Aorta (tissue), 5 donors: ENCODE results near the gene TRAF5. TPM values are rescaled to one million over a fixed set of nuclear protein-coding genes. Genes with fewer than 3 reads are reported as not detected.

Source experiments
- ATAC-seq: fragments of 200-7000 bp; cut with Tn5 transposase; one replicate; pipeline ENCODE4 v1.9.1; 2022; ENCODE audit warnings: moderate library complexity; ENCODE audit not compliant: low FRiP score
- DNase-seq, 2 donors: peaks; one replicate each; pipeline ENCODE4 v3.0.0-alpha.2; 2020
- H3K27ac ChIP-seq, 2 donors: one replicate each; pipeline ENCODE4 v1.5.1; 2013; ENCODE audit warnings: low read length in 2 of 2, mild to moderate bottlenecking in 2 of 2, moderate library complexity in 2 of 2, control low read depth in 1 of 2, inconsistent platforms in 1 of 2, low read depth in 1 of 2
- H3K27me3 ChIP-seq, 2 donors: one replicate each; pipeline ENCODE4 v1.6.1; 2013; ENCODE audit warnings: control low read depth in 1 of 2, low read length in 1 of 2, mild to moderate bottlenecking in 1 of 2, moderate library complexity in 1 of 2; ENCODE audit not compliant: insufficient read depth in 2 of 2, control insufficient read depth in 1 of 2
- H3K36me3 ChIP-seq, 2 donors: one replicate each; pipeline ENCODE4 v1.6.1; 2013; ENCODE audit warnings: control low read depth in 1 of 2, low read length in 1 of 2, mild to moderate bottlenecking in 1 of 2; ENCODE audit not compliant: insufficient read depth in 2 of 2, control insufficient read depth in 1 of 2
- H3K4me1 ChIP-seq, 2 donors: one replicate each; pipeline ENCODE4 v1.6.1; 2013; ENCODE audit warnings: low read length in 2 of 2, control low read depth in 1 of 2, mild to moderate bottlenecking in 1 of 2, moderate library complexity in 1 of 2; ENCODE audit not compliant: insufficient read depth in 2 of 2, control insufficient read depth in 1 of 2
- H3K4me3 ChIP-seq, 2 donors: one replicate each; pipeline ENCODE4 v1.5.1; 2013; ENCODE audit warnings: low read length in 2 of 2, control low read depth in 1 of 2, mild to moderate bottlenecking in 1 of 2
- H3K9me3 ChIP-seq: one replicate; pipeline ENCODE4 v1.6.1; 2013; ENCODE audit warnings: mild to moderate bottlenecking, low read length; ENCODE audit not compliant: control insufficient read depth
- WGBS, 2 donors: extraction: QIAGEN DNeasy Blood & Tissue Kit; methylation state at CpG; one replicate each; pipeline ENCODE4 v1.1.7; 2013; 5-methylcytosine and 5-hydroxymethylcytosine counted together
- intact Hi-C, 2 donors: fragments of 100-400 bp; cut with DNase I; formaldehyde crosslinking; loops; one replicate each; pipeline versions ENCODE4 v1.14.2 to v1.15.0; 2022
- polyA plus RNA-seq, 2 donors: library from polyadenylated mRNA; stranded (reverse); fragments of 200-250 nt; gene quantifications; one replicate each; pipeline ENCODE4 v1.2.3, GENCODE V29; 2013
- total RNA-seq, 2 donors: library from RNA; stranded (reverse); fragmentation: NEBNext Ultra II Directional; extraction: Animal tissue kit (Norgen Biotek cat#: 25700); gene quantifications; one replicate each; pipeline ENCODE4 v1.2.1, GENCODE V29; 2021
- donor health status: healthy with polysubstance abuse.
- donor health status: Bipolar disorder and iron deficiency.
- donor health status: DM: no; HTN: no; CAD: no.
- donor health status: DM: no; HTN: no; CAD: no.
- donor health status: DM: yes; HTN: yes; CAD: no.

TRAF5 gene
- total and polyA plus RNA-seq, 4 donors: 9.0 to 59.5 (median 53.2) TPM

GRCh38 chr1:211330282-211330936 is 3.8 kb downstream of the TRAF5 start:
- H3K36me3 ChIP-seq: no peaks in the 10 kb centered on the region
- H3K27me3 ChIP-seq: no peaks in the 10 kb centered on the region
- intact Hi-C loops: no loop called here
- DNase-seq: no peak
- H3K27ac ChIP-seq: no peak overlapping the region
- 77 to 82% methylated on average over 8 of the region's 8 CpGs for WGBS, 2 donors
- peaks cover 0 to 13% of the 10 kb centered on the region in 2 donors for H3K4me1 ChIP-seq
- no peaks in the 10 kb centered on the region for H3K9me3 ChIP-seq
- ATAC-seq: no peak
- no peak overlapping the region for H3K4me3 ChIP-seq

DNA sequence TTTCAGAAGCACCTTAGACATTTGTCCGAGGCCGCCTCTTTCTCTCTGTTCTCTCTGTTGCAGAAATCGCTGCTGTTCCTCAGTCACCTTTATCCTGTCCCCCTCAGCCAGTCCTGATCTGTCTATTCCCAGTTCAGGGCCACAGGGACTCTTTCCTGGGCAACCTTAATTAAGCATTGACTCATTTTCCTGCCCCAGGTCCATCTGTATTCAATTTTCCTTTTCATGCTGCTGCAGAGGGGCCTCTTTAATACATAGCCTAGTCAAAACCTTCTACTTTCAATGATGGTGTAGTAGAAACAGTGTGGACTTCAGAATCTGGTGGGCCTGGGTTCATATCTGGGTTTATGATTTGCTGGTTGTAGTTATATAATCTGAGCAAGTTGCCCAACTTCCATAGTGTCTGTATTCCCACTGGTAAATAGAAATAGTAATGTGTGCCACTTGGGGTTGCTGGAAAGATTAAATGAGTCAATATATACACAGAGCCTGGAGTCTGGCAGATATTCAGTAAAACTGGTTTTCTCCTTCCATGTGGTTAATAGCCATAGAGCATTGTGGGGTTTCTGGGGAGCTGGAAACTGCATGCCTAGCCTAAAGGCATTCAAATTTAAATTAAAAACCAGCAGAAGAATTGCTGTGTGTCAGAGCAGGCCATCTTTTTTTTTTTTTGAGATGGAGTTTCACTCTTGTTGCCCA is 4.5 kb downstream of the TRAF5 start:
- H3K4me1 ChIP-seq: peaks cover 0 to 13% of the 10 kb centered on the region in 2 donors
- intact Hi-C loops: no loop called here
- WGBS, 2 donors: 94 to 95% methylated on average over 3 of the region's 3 CpGs
- no peak overlapping the region for H3K4me3 ChIP-seq
- no peak overlapping the region for H3K27ac ChIP-seq
- DNase-seq (no peak), ATAC-seq (no peak)
- H3K9me3 ChIP-seq: no peaks in the 10 kb centered on the region
- H3K36me3 ChIP-seq: no peaks in the 10 kb centered on the region
- no peaks in the 10 kb centered on the region for H3K27me3 ChIP-seq

DNA sequence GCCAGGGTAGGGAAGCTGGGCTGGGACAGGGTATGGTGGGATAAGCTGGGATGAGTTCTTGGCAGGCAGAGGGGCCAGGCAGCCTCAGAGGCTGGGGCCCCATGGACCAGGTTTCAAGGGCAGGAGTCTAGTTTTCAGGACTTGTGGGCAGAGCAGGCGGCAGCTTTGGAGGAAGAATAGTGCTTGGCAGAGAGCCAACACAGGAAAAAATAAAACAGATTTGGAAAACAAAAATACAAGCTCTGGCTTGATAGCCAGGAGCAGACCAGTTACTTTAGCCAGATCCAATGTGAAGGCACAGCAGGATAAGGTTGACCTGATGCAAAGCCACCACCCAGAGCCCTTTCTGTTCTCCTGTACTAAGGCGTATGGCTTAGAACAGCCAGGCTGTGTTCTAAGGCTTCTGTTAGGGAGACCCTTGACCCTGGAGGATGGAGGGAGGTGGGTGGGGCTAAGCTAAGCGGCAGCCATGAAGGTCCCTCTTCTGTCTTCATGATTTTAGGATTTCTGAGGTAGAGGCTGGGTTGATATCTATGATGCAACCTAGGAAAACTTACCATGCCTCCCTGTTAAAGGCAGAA is 5.5 kb downstream of the TRAF5 start:
- H3K4me3 ChIP-seq: no peak overlapping the region
- intact Hi-C loops: no loop called here
- peaks cover 0 to 17% of the 10 kb centered on the region in 2 donors for H3K4me1 ChIP-seq
- no peaks in the 10 kb centered on the region for H3K36me3 ChIP-seq
- 40 to 51% methylated on average over 3 of the region's 3 CpGs for WGBS, 2 donors
- H3K27me3 ChIP-seq: no peaks in the 10 kb centered on the region
- no peak for DNase-seq
- no peaks in the 10 kb centered on the region for H3K9me3 ChIP-seq
- H3K27ac ChIP-seq: no peak overlapping the region
- no peak for ATAC-seq

GRCh38 chr1:211332830-211333229 is 6.2 kb downstream of the TRAF5 start:
- no peaks in the 10 kb centered on the region for H3K9me3 ChIP-seq
- DNase-seq (no peak), ATAC-seq (no peak)
- WGBS, 2 donors: 83 to 85% methylated on average over 2 of the region's 2 CpGs
- H3K4me3 ChIP-seq: no peak overlapping the region
- H3K4me1 ChIP-seq: peaks cover 0 to 20% of the 10 kb centered on the region in 2 donors
- intact Hi-C loops: no loop called here
- H3K27ac ChIP-seq: no peak overlapping the region
- H3K27me3 ChIP-seq: no peaks in the 10 kb centered on the region
- H3K36me3 ChIP-seq: no peaks in the 10 kb centered on the region

GRCh38 chr1:211333906-211334305 is 7.3 kb downstream of the TRAF5 start:
- no peak overlapping the region for H3K4me3 ChIP-seq
- WGBS, 2 donors: 70 to 79% methylated on average over 1 of the region's 1 CpG
- DNase-seq: no peak
- H3K9me3 ChIP-seq: no peaks in the 10 kb centered on the region
- H3K27ac ChIP-seq: no peak overlapping the region
- intact Hi-C loops: no loop called here
- no peaks in the 10 kb centered on the region for H3K27me3 ChIP-seq
- ATAC-seq: no peak
- H3K36me3 ChIP-seq: peaks cover 0 to 1% of the 10 kb centered on the region in 2 donors
- peaks cover 0 to 20% of the 10 kb centered on the region in 2 donors for H3K4me1 ChIP-seq

- no peak for ATAC-seq
These were observed 8.4 kb downstream of the TRAF5 start for GRCh38 chr1:211334986-211335385.

DNA sequence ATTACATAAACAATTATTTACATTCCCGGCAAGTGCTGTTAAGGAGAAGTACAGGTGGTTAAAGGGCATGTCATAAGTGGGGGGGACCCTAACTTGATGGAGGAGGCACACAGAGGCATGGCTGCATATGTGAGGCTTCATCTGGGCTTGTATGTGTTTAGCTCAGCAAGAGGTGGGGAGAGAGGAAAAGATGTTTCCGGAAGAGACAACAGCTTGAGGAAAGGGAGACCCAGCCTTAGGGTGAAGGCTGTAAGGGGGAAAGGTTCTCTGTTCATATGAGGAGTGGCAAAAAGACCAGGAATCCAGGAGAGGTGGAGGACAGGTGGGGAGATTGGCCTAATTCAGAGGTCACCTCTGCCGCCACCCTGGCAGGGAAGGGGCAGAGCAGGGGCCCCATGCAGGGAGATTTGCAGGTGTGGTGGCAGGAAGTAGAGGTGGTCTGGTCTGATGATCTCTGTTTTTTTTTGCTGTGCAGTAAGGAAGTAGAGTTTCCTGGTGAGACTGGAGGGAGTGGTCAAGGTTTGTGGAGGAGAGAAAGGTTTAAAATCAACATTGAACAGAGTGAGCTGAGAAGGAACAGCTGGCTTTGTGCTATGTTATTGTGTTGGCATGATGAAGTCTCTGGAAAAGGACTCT is 9.0 kb downstream of the TRAF5 start:
- intact Hi-C loops: no loop called here
- Histone ChIP-seq H3K9me3 (no peaks in the 10 kb centered on the region), H3K4me3 (no peak overlapping the region), H3K27me3 (no peaks in the 10 kb centered on the region), H3K36me3 (peaks cover 0 to 2% of the 10 kb centered on the region in 2 donors), H3K4me1 (peaks cover 0 to 15% of the 10 kb centered on the region in 2 donors), H3K27ac (no peak overlapping the region)
- 84 to 88% methylated on average over 3 of the region's 3 CpGs for whole genome bisulfite sequencing, 2 donors
- DNase-seq (no peak), ATAC-seq (no peak)

More at GRCh38 chr1:211334986-211335385, 8.4 kb downstream of the TRAF5 start:
- no peak overlapping the region for H3K4me3 ChIP-seq
- no peak for DNase-seq
- no peaks in the 10 kb centered on the region for H3K27me3 ChIP-seq
- WGBS, 2 donors: 77 to 82% methylated on average over 4 of the region's 4 CpGs
- H3K27ac ChIP-seq: no peak overlapping the region
- peaks cover 0 to 15% of the 10 kb centered on the region in 2 donors for H3K4me1 ChIP-seq
- H3K9me3 ChIP-seq: no peaks in the 10 kb centered on the region
- intact Hi-C loops: no loop called here
- H3K36me3 ChIP-seq: peaks cover 0 to 2% of the 10 kb centered on the region in 2 donors

DNA sequence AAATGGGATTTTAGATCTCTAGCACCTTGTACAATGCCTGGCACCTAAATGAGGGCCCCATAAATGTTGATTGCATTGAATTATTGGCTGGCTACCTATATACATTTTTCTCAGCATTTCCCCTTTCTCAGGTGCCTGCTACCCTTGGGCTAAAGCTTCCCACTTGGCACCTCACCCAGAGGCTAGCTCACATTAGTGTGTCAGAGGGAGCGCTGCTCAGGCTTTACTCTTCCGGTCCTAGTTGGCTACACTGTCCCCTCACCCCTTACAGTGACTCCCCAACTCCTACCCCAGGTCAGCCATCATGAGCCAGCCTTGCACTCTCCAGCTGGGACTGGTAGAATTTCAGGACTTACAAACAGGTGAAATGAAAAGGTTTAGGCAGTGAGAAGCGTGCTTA is 9.5 kb downstream of the TRAF5 start:
- H3K27ac ChIP-seq: no peak overlapping the region
- intact Hi-C loops: no loop called here
- 52 to 60% methylated on average over 3 of the region's 3 CpGs for WGBS, 2 donors
- DNase-seq: no peak
- no peak for ATAC-seq
- H3K4me3 ChIP-seq: no peak overlapping the region
- H3K4me1 ChIP-seq: peaks cover 0 to 15% of the 10 kb centered on the region in 2 donors
- H3K9me3 ChIP-seq: no peaks in the 10 kb centered on the region
- no peaks in the 10 kb centered on the region for H3K27me3 ChIP-seq
- H3K36me3 ChIP-seq: peaks cover 0 to 2% of the 10 kb centered on the region in 2 donors
